HG02840 (cell line): ENCODE measurements around the gene SLC25A26.
A peak's percentile ranks its signal among the peaks of the same experiment; 100 is the strongest.

ENCODE experiments used
- ATAC-seq: cut with Tn5 transposase; IDR thresholded peaks from one replicate; pipeline ENCODE4 v1.9.1; 2021; ENCODE audit warnings: mild to moderate bottlenecking, moderate library complexity, moderate number of reproducible peaks; ENCODE audit not compliant: unreplicated experiment, low FRiP score

Gene SLC25A26

DNA sequence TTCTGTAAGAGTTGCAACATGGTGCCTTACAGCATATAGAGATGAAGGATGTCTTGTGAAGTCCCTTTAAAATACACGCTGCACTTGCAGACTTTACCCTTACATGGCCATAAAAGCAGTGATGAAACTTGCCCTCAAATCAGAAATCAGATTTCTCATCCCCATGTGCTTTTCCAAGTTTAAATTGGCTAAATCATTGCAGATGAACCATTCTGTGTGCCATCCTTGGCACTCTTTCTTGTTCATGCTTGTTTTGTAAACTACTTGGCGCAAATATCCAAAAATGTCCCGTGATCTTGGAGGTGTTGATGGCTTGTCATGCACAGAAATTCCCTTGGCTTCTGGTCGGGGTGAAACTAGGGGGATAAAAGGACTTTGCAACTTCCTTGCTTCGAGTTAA lies 144.3 kb downstream of the SLC25A26 start:
- ATAC-seq = no peak

DNA sequence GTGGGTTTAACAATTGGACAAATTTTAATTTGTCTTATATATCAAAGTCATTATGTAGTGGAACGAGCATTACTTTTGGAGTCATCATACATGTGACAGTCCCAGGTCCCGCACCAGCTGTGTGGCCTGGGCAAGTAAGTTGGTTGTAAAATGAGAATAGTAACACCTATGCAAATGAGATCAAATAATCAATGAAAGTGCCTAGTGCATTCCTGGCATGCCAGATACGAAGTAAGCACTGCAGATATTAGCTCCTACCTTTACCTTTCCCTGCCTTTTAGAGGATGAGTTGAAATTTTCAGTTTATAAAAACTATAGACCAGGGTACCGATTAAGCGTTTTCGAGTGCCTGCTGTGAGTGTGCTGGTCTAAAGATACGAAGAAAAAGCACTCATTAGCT lies 145.9 kb downstream of the SLC25A26 start:
- no peak for ATAC-seq

GRCh38 chr3:66367979-66368378 lies 147.2 kb downstream of the SLC25A26 start:
- ATAC-seq = no peak

DNA sequence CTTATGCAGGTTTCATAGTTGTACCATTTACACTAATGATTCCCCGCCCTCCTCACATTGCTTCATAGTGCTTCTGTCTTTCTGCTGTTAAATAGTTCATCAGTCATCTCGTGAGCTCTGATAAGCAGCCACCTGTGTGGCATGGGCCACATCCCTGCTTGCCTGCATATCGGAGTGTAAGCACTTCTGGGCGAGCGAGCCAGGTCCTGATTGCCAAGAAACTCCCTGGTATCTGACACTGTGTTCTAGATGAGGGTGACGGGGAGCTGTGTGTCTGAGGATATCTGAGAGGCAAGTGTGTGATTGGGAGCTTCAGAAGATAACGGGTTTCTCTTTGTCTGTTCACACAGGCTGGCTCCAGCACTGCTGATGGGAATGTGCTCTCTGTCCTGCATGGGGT lies 149.4 kb downstream of the SLC25A26 start:
- no peak for ATAC-seq

DNA sequence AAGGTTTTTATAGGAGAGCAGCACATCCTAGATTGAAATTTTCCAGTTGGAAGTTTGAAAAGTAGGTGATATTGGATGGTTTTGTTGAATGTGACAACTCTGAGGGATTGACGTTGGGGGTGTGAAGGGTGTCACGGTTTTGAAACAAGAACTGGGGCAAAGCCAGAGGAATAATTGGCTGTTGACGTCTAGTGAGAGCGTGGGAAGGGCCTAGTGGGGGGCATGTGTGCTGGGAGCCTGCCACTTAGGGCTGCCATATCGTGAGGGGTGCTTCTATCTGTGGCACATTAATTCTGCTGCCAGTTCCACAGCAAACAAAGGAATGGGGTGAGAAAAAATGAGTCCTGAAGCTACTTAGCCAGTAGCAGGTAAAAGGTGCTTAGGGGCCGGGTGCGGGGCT lies 150.6 kb downstream of the SLC25A26 start:
- no peak for ATAC-seq

- no peak for ATAC-seq
Observed at GRCh38 chr3:66372681-66373350, 152.0 kb downstream of the SLC25A26 start.

DNA sequence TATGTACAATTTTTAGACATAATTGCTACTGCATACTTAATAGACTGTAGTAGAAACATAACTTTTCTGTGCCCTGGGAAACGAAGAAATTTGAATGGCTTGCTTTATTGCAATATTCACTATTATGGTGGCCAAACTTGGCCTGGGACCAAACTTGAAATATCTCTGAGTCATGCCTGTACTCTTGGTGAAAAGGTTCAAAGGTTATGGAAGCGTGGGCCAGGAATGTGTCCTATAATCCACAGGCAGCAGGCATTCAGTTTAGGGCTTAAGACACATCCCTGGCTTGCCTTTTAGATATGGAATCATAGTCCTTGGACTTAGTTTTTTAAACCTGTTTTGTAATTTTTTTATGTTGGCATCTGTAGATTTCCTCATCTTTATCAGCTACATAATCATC lies 155.8 kb downstream of the SLC25A26 start:
- ATAC-seq = no peak

DNA sequence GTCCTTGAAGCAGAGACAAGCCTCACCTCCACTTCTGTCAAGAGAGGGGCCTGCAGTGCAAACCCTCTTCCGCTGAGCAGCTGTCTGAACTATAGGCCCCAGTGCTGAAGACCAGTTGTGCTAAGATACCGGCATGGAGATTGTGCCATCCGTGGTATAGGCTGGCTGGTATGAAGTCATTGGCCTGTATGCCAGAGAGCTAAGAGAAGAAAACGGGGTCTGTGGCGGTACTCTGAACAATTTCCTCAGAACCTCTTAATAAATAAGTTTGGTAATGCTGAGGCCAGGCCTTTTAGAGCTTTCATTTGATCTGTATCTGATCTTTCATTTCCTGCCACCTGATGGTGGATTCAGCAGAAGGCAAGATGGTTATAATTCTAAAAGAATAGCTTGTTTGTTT lies 157.0 kb downstream of the SLC25A26 start:
- no peak for ATAC-seq

DNA sequence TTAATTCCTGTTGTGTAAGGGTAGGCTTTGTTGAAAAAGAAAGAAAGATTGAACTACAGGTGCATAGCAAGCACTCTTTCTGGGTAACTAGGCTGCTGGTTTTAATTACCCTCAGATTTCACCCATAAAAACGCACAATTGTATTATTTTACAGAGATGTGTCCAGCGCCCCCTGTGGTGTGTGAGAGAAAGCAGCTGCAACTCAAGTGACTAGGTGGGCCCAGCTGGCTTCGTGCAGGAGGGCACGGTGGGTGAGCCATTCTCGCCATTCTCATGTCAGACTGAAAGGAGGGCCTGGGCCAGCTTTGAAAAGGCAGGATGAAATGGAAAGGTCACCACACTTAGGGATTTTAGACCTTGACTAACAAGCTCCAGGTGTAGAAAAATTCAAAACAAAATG lies 157.5 kb downstream of the SLC25A26 start:
- ATAC-seq = no peak

- no peak for ATAC-seq
Observed at GRCh38 chr3:66379565-66379964, 158.8 kb downstream of the SLC25A26 start.

DNA sequence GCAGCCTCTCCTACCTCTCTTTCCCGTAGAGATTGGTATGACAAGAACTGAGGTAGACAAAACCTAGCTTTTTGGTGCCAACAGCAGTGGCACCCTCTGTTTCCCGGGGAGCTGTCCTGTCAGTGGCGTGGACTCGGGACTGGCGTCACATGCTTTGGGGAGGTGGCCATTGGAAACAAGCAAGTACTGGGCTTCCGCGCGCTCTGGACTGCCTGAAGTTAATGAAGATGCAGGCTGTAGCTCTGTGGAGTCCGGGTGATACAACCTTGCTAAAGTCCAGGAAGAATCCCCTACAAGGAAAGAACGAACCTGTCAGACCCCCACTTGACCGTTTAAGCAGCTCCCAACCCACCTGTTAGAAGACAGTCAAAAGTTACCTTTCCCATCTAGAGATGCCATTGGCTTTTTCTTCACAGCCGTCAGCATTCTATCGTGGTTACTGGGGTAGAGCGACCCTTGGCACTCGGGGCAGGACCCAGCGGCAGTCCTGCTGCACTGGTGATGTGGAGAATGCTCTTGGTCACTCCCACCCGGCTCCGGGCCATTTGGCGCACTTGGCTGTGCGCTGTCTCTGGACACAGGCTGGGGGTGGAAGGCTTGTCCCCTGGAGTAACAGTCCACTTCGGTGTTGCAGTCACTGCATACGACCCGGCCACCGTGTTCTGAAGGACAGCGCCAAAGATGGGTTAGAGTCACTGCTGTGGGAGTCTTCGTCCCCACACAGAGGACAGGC lies 159.6 kb downstream of the SLC25A26 start:
- ATAC-seq = no peak

DNA sequence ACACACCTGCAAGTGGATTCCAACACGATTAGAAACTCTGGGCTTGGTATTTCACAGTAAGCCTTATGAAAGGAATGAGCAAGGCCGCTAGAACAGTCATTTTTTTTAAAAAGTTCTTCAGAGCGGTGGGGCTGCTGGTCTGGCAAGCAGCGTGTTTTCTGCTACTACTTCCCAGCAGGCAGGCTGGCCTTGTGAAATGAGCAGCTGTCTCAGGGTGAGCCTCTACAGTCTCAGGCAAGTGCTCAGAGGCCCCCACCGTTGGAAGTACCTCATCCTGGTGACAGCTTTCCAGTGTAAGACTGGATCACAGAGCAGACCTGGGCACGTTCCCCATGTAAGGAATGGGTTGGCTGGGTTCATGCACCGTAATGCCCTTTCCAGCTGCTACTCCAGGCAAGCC lies 160.8 kb downstream of the SLC25A26 start:
- no peak for ATAC-seq

DNA sequence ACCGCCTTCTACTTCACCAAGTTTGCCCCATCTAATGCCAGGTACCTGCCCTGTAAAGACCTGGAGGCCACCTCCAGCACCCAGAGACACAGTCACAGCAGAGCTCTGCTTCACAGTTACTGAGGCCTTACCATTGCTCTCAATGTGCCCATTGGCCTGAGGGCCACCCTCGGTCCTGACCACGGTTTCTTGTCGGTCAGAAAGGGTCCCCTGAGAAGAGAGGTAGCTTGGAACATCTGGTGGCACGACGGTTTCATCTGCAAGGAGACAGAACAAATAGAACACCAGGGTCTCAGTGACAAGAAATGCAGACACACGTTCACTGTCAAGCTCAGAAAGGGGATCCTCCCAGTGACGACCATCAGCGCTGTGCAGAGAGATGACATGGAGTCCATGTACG lies 161.3 kb downstream of the SLC25A26 start:
- no peak for ATAC-seq

- no peak for ATAC-seq
Observed at GRCh38 chr3:66383023-66383422, 162.2 kb downstream of the SLC25A26 start.

- no peak for ATAC-seq
Observed at GRCh38 chr3:66383998-66384745, 163.4 kb downstream of the SLC25A26 start.

DNA sequence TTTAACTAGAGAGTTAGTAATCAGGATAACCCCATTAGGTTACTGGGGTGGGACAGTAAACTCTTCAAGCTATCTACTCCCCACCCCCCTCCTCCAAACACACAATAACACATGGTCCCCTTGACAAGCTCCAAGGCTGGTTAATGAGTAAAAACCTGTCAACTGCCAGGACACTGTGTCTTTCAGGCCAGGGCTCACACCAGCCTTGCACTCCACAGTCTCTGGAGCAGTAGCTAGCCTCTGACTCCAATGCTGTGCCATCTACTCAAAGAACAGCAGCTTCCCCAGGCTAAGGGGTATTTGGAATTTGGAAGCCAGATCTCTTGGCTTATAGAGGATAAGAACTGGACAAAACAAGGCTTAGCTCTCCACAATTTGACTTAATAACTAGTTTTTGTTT lies 164.3 kb downstream of the SLC25A26 start:
- ATAC-seq = no peak

- ATAC-seq = peak; percentile 78
Observed at GRCh38 chr3:66386011-66386924, 165.5 kb downstream of the SLC25A26 start.

DNA sequence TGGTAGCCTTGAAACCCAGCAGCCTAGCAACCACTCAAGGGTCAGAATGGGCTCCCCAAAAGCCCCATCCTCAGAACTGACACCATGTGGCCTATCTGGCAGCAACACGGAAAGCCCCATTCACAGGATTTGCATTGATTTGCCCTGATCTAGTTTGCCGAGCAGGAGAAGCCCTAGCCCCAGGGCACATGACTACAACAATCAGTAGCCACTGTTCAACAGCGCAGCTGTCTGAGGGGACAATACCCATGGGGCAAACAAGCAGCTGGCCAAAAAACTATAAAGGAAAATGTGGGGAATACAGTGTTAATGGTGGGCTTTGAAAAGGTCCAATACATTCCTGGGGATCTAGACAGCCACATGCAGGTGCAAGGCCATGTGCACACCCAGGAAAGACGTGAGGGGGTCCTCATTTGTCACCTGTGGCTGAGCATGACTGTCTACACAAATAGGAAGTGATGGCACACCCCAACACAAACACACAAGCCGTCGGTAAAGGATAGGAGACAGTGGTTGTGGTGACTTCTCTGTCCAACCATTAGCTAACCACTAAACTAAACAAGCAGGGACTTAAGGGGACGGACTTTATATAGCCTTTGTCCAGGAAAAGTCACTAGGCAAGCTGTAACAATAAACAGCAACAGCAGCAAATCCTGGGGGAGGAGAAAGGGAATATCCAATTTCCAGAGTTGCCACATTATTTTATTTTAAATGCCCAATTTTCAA lies 166.3 kb downstream of the SLC25A26 start:
- peak; percentile 60 for ATAC-seq

- ATAC-seq = no peak
Observed at GRCh38 chr3:66390013-66390412, 169.2 kb downstream of the SLC25A26 start.

DNA sequence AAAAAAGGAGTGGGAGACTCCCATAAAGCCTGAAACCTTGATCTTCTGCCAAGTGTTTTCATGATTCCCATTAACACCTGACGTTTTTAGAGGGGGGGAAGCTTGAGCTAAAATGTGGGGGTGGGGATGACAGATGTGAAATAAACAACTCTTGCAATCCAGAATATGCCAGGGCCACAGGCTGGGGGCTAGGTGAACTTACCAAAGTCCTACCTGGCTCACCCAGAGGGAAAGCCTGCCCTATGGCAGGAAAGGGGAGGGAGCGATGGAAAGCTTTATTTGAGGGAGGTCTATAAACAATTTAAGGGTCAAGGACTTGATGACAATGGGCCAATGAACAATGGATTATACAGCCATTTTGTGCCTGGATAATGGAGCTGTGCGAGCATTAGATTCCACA lies 171.7 kb downstream of the SLC25A26 start:
- ATAC-seq = no peak
